AG09309 (cell line): ENCODE measurements around the gene TPH2.

Source experiments
- DNase-seq: peaks from one replicate; pipeline ENCODE4 v3.0.0-alpha.2; 2010; ENCODE audit warnings: low read depth
- H3K4me3 ChIP-seq: 2 replicates; pipeline ENCODE4 v1.5.1; 2011; ENCODE audit warnings: mild to moderate bottlenecking, low read depth, low read length, moderate library complexity; ENCODE audit not compliant: control insufficient read depth
- CTCF ChIP-seq: IDR thresholded peaks from 2 replicates; pipeline ENCODE4 v1.5.1; 2011; ENCODE audit warnings: mild to moderate bottlenecking, low read depth, low read length, inconsistent platforms; ENCODE audit not compliant: insufficient read depth, control insufficient read depth; ENCODE audit errors: missing control alignments

TPH2 gene

GRCh38 chr12:72076558-72076915 is 137.9 kb downstream of the TPH2 start:
- no peak for TF ChIP-seq CTCF
- no peak overlapping the region for H3K4me3 ChIP-seq
- no peak for DNase-seq

DNA sequence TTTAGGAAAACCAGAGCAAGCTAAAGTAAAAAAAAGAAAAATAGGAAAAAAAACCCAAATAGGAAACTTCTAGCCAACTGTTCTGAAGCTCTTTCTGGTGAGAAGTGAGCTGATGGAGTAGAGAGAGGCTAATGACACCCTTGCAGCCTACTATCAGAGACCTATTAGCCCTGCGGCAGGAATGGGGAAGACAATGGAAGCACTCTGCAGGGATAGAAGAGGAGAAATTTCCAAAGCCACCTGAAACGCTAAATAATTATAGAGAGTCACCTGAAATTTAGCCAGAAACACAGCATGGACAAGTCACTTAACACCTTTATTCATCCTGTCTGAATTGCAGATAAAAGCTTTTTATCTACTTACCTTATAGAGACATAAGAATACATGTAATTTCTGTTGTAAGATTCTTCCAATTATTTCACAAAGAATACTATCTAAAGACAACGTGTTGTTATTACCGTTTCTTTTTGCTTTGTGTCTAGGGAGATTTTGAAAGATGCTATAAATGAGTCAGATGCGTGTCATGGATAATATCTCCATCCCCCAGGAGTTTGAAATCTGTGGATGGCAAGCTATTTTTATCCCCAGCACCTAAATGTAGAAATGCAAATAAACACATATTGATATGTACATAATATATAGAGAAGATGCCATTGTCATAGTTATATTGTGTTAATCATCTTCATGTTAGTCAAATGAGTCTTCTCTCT is 138.6 kb downstream of the TPH2 start:
- TF ChIP-seq CTCF, result no peak
- H3K4me3 ChIP-seq, result no peak overlapping the region
- DNase-seq, result no peak

- no peak for DNase-seq
- no peak for TF ChIP-seq CTCF
- no peak overlapping the region for H3K4me3 ChIP-seq
These were observed 143.1 kb downstream of the TPH2 start for GRCh38 chr12:72081777-72082176.
